Upper lobe of left lung (tissue), 6 donors: ENCODE results near the gene BRICD5. TPM values are rescaled to one million over a fixed set of nuclear protein-coding genes. Genes with fewer than 3 reads are reported as not detected.
"Not testable (repeated sequence)": the region's sequence is repeated elsewhere in the genome, so short reads cannot be mapped to it uniquely, and the experiment has no call there.

Source experiments
- ATAC-seq, 2 donors: fragments of 200-7000 bp; cut with Tn5 transposase; one replicate each; pipeline ENCODE4 v1.9.1; 2022; ENCODE audit warnings: mild to moderate bottlenecking in 2 of 2, moderate library complexity in 2 of 2; ENCODE audit not compliant: low FRiP score in 2 of 2
- DNase-seq, 2 donors: peaks; one replicate each; pipeline ENCODE4 v3.0.0-alpha.2; 2019 to 2020
- H3K27ac ChIP-seq, 4 donors: fragments of 200-600 bp; sonication (generic); one replicate each; pipeline ENCODE4 v1.5.1; 2016 to 2019
- H3K27me3 ChIP-seq, 4 donors: fragments of 200-600 bp; sonication (generic); one replicate each; pipeline ENCODE4 v1.5.1; 2017 to 2019
- H3K36me3 ChIP-seq, 4 donors: fragments of 200-600 bp; sonication (generic); one replicate each; pipeline ENCODE4 v1.5.1; 2016 to 2019
- H3K4me1 ChIP-seq, 4 donors: fragments of 200-600 bp; sonication (generic); one replicate each; pipeline ENCODE4 v1.5.1; 2018 to 2019
- H3K4me3 ChIP-seq, 4 donors: fragments of 200-600 bp; sonication (generic); one replicate each; pipeline ENCODE4 v1.5.1; 2017 to 2019; ENCODE audit warnings: mild to moderate bottlenecking in 2 of 4, moderate library complexity in 1 of 4
- H3K9me3 ChIP-seq, 4 donors: fragments of 200-600 bp; sonication (generic); one replicate each; pipeline ENCODE4 v1.5.1; 2018 to 2019
- EP300 ChIP-seq, 4 donors: sonication (generic); formaldehyde crosslinking; IDR thresholded peaks; one replicate each; pipeline ENCODE4 v1.5.1; 2017; ENCODE audit warnings: antibody characterized with exemption in 4 of 4, control low read depth in 2 of 4
- POLR2A ChIP-seq, 4 donors: fragments of 450-650 bp; IDR thresholded peaks; one replicate each; pipeline ENCODE4 v1.5.1; 2016 to 2017; ENCODE audit warnings: antibody characterized with exemption in 4 of 4, mild to moderate bottlenecking in 2 of 4
- POLR2AphosphoS5 ChIP-seq, 2 donors: sonication (generic); formaldehyde crosslinking; IDR thresholded peaks; one replicate each; pipeline ENCODE4 v1.5.1; 2017; ENCODE audit warnings: antibody characterized with exemption in 2 of 2
- WGBS, 2 donors: methylation state at CpG; one replicate each; pipeline ENCODE4 v1.1.5; 2017 to 2018; 5-methylcytosine and 5-hydroxymethylcytosine counted together
- total RNA-seq, 6 donors: library from RNA; depleted of rRNA in 4 of 6; stranded (reverse); fragments of >200 nt in 4 of 6; gene quantifications; one replicate each; pipeline versions ENCODE4 v1.1.0 to v1.2.1, GENCODE V29; 2016 to 2021
- TF ChIP-seq, protein P1 (sequence below), 6 experiments: fragments of 450-650 bp in 4 of 6; fragments of 200-600 bp in 2 of 6; sonication (generic) in 2 of 6; IDR thresholded peaks; one replicate each; pipeline ENCODE4 v1.5.1; 2016 to 2019; ENCODE audit warnings: antibody characterized with exemption in 6 of 6
- donor health status: DM: no; HTN: no; CAD: no; lungs with moderate emphysema.
- donor health status: DM: no; HTN: yes; CAD: no; lungs with severe emphysema.

The BRICD5 gene
- total RNA-seq, 6 donors from 2014 or later: 4.0 to 70.2 (median 10.8) TPM

DNA sequence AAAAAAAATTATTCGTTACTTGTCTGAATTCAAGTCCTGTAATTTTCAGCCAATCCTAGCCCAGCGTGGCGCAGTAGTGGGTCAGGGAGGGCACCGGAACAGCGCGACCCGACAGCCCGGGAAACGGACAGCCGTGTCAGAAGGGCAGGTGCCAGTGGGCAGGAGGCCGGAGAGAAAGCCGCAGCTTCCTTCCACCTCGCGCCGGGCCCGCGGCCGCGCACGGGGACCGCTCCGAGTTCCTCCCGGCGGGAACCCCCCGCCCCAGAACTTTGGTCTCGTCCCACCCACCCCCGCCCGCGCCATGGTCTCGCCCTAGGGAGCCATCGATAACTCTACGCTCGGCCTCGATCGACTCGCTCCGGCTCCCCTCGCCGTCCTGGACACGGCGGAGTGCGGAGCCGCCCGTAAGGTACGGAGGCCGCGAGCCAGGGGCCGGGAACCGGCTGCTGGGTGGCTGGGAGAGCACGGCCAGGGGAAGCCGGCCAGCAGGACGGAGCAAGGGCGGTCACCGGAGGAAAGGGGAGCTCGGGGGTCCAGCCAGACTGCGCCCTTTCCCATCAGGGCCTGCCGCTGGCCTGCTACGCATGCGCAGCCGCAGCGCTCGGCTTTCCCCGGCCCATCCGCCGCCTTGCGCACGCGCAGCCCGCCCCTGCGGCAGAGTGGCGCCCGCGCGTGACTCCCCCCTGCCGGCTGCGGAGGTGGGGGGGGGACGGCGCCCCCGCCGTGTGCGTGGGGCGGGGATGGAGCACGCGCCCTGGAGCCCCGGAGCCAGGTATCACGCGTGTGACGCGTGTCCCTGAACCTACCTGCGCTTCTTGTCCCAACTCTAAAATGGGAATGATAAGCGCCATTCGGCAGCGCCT lies 5.3 kb downstream of the BRICD5 start, which contains the start of gene MLST8:
MLST8 (plus strand) TSS at position 351 of the 863 bp plus-strand sequence. CDS start 632 bp downstream, outside the sequence.
- H3K4me1 ChIP-seq: peaks cover 14 to 20% (median 15%) of the 10 kb centered on the region in 4 donors
- H3K4me3 ChIP-seq: peak within 1 kb of the TSS; percentile 60 to 86 (median 66)
- no peaks in the 10 kb centered on the region for H3K9me3 ChIP-seq
- peak within 1 kb of the TSS; percentile 92 to 98 (median 97) for H3K27ac ChIP-seq
- TF ChIP-seq, protein P1, sequence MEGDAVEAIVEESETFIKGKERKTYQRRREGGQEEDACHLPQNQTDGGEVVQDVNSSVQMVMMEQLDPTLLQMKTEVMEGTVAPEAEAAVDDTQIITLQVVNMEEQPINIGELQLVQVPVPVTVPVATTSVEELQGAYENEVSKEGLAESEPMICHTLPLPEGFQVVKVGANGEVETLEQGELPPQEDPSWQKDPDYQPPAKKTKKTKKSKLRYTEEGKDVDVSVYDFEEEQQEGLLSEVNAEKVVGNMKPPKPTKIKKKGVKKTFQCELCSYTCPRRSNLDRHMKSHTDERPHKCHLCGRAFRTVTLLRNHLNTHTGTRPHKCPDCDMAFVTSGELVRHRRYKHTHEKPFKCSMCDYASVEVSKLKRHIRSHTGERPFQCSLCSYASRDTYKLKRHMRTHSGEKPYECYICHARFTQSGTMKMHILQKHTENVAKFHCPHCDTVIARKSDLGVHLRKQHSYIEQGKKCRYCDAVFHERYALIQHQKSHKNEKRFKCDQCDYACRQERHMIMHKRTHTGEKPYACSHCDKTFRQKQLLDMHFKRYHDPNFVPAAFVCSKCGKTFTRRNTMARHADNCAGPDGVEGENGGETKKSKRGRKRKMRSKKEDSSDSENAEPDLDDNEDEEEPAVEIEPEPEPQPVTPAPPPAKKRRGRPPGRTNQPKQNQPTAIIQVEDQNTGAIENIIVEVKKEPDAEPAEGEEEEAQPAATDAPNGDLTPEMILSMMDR (IDR thresholded peaks at IDR 0.05): peak in 3 of 6 experiments; percentile 32 to 53 (median 38)
- no peak for TF ChIP-seq EP300 (IDR thresholded peaks at IDR 0.05)
- peak; percentile 81 to 87 for TF ChIP-seq POLR2AphosphoS5 (IDR thresholded peaks at IDR 0.05)
- TF ChIP-seq POLR2A (IDR thresholded peaks at IDR 0.05): peak in 3 of 4 donors; percentile 74 to 89 (median 75)
- H3K36me3 ChIP-seq: peaks cover 0 to 34% (median 33%) of the 10 kb centered on the region in 4 donors
- peak; percentile 88 to 98 for DNase-seq
- H3K27me3 ChIP-seq: no peaks in the 10 kb centered on the region
- ATAC-seq: peak; percentile 94 to 96
- 2% methylated on average over 10 to 40 of the region's 93 CpGs for WGBS, 2 donors

DNA sequence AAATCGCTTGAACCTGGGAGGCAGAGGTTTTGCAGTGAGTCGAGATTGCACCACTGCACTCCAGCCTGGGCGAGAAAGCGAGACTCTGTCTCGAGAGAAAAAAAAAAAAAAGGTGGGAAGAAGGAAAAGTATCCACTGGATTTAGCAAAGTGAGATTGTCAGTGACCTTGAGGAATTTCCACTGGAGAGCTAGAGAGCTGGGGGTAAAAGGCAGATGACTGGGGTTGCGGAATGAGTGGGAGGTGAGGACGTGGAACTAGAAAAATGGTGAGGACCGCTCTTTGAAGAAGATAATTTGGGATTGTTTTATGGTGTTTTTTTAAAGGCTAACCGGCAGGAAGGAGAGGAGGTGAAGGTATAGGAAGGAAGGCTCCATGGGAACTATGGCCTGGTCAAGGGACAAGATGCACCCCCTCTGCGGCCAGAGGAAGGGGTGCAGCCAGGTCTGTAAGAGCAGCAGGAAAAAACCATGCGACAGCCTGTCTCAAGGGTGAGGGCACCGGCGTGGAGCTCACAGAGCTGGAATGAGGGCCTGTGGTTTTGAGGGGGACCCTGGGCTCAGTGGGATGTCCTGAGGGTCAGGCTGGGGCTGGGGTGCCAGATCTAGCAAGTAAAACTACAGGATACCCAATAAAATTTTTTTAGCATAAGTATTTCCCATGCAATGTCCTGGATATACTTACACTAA lies 6.1 kb downstream of the BRICD5 start:
- peak overlapping the region; percentile 60 to 86 (median 66) for H3K4me3 ChIP-seq
- peak overlapping the region; percentile 92 to 98 (median 97) for H3K27ac ChIP-seq

DNA sequence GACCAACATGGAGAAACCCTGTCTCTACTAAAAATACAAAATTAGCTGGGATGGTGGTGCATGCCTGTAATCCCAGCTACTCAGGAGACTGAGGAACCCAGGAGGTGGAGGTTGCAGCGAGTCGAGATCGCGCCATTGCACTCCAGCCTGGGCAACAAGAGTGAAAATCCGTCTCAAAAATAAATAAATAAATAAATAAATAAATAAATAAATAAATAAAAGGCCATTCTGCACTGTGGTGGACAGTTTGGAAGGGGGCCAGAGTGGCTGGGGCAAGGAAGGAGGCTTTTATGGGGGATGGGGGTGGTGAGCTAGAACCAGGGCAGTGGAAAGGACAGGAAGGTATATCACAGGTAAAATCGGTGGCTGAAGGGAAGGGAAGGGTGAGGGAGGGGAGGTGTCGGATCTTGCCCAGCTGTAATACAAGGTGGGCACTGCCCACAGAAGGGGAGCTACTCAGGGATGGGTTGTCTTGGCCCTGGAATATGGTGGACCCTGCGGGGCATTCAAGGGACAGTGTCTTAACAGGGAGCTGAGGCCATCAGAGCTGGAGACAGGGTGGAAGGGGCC lies 7.5 kb downstream of the BRICD5 start:
- H3K9me3 ChIP-seq, ATAC-seq, DNase-seq, H3K27ac ChIP-seq, H3K4me3 ChIP-seq, H3K27me3 ChIP-seq: not testable (repeated sequence)
- WGBS, 2 donors: 93 to 97% methylated on average over 7 to 8 of the region's 8 CpGs
- Histone ChIP-seq H3K4me1 (peaks cover 14 to 20% (median 15%) of the 10 kb centered on the region in 4 donors), H3K36me3 (peaks cover 0 to 17% (median 15%) of the 10 kb centered on the region in 4 donors)

More for the DNA sequence above, 6.1 kb downstream of the BRICD5 start:
- 81 to 88% methylated on average over 13 of the region's 13 CpGs for WGBS, 2 donors
- H3K4me1 ChIP-seq: peaks cover 14 to 20% (median 15%) of the 10 kb centered on the region in 4 donors
- H3K9me3 ChIP-seq: no peaks in the 10 kb centered on the region
- TF ChIP-seq EP300 (IDR thresholded peaks at IDR 0.05) (no peak), POLR2A (IDR thresholded peaks at IDR 0.05) (no peak), POLR2AphosphoS5 (IDR thresholded peaks at IDR 0.05) (no peak)
- TF ChIP-seq, protein P1 (IDR thresholded peaks at IDR 0.05): no peak
- peaks cover 0 to 31% (median 28%) of the 10 kb centered on the region in 4 donors for H3K36me3 ChIP-seq
- ATAC-seq: no peak
- H3K27me3 ChIP-seq: no peaks in the 10 kb centered on the region
- DNase-seq: no peak

DNA sequence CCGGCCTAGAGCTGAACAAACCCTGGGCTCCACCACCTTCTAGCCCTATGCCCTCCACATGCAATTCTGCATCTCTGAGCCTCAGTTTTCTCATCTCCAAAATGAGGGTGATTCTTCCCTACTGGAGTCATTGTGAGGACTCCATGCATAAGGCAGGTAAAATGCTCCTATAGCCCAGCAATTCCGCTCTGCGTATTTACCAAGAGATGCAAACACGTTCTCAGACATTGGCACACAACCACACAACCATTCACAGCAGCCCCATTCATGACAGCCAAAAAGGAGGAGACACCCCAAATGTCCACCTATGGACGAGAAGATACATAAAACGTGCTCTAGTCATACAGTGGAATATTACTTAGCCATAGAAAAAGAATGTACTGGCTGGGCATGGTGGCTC lies 10.3 kb downstream of the BRICD5 start:
- Histone ChIP-seq H3K27ac (no peak overlapping the region), H3K9me3 (no peaks in the 10 kb centered on the region), H3K27me3 (peaks cover 0 to 20% (median 16%) of the 10 kb centered on the region in 4 donors), H3K36me3 (no peaks in the 10 kb centered on the region), H3K4me3 (no peak overlapping the region), H3K4me1 (peaks cover 12 to 21% (median 17%) of the 10 kb centered on the region in 4 donors)
- ATAC-seq (no peak), DNase-seq (no peak)
- TF ChIP-seq EP300 (IDR thresholded peaks at IDR 0.05): no peak
- no peak for TF ChIP-seq POLR2AphosphoS5 (IDR thresholded peaks at IDR 0.05)
- TF ChIP-seq, protein P1 (IDR thresholded peaks at IDR 0.05): no peak
- TF ChIP-seq POLR2A (IDR thresholded peaks at IDR 0.05): no peak
- 81 to 86% methylated on average over 4 to 6 of the region's 6 CpGs for WGBS, 2 donors
